Progenitor cell of endocrine pancreas (in vitro differentiated cells): ENCODE data around the gene KDM3B. TPM values are rescaled to one million over a fixed set of nuclear protein-coding genes. Genes with fewer than 3 reads are reported as not detected.

Experiments used
- DNase-seq: peaks from one replicate; pipeline ENCODE4 v3.0.0; 2021; ENCODE audit warnings: low spot score; ENCODE audit not compliant: unreplicated experiment
- H3K27ac Mint-ChIP-seq: 2 replicates; pipeline ENCODE4 v1.8.0; 2021; ENCODE audit warnings: mild to moderate bottlenecking, moderate library complexity, mixed read lengths
- H3K27me3 Mint-ChIP-seq: 2 replicates; pipeline ENCODE4 v1.8.0; 2021; ENCODE audit warnings: mixed read lengths
- H3K36me3 Mint-ChIP-seq: 2 replicates; pipeline ENCODE4 v1.8.0; 2022; ENCODE audit warnings: mixed read lengths; ENCODE audit not compliant: insufficient read depth
- H3K4me1 Mint-ChIP-seq: 2 replicates; pipeline ENCODE4 v1.8.0; 2021; ENCODE audit warnings: low read depth, mixed read lengths
- H3K4me3 Mint-ChIP-seq: 2 replicates; pipeline ENCODE4 v1.8.0; 2021; ENCODE audit warnings: low read depth, mild to moderate bottlenecking, moderate library complexity, mixed read lengths
- H3K9me3 Mint-ChIP-seq: 2 replicates; pipeline ENCODE4 v1.8.0; 2021; ENCODE audit warnings: low read depth, mixed read lengths
- total RNA-seq: library from RNA; stranded (reverse); gene quantifications from 2 replicates; pipeline ENCODE4 v1.2.1, GENCODE V29; 2021
- TF ChIP-seq, protein P1 (sequence below): fragments of 200-600 bp; sonication (generic); IDR thresholded peaks from one replicate; pipeline ENCODE4 v1.5.0; 2021; ENCODE audit warnings: antibody characterized with exemption, mild to moderate bottlenecking; ENCODE audit not compliant: unreplicated experiment

The KDM3B gene
- total RNA-seq, 1 donor from 2014 or later, result 126 TPM

DNA sequence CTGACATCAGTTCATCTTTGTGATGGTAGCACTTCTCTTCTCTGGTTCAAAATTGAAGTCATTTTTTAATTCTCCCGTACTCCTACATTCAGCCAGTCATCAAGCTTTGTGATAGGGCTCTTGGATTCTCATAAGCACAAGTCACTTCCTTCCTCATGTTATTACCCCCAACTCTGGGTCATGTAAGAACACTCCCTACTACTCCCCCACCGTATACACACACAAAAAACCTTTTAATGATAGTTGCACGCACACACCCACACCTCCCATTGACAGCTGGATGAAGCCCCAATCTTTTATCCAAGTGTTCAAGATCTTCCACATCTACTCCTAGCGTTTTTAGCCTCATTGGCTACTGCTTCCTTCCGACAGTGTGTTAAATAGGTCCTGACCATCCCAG lies 16.8 kb downstream of the KDM3B start:
- Mint-ChIP-seq H3K9me3 (no peaks in the 10 kb centered on the region), H3K4me1 (peaks cover 8% of the 10 kb centered on the region), H3K27me3 (no peaks in the 10 kb centered on the region), H3K27ac (peak overlapping the region; percentile 34), H3K36me3 (peaks cover 1% of the 10 kb centered on the region), H3K4me3 (no peak overlapping the region)
- no peak for DNase-seq
- TF ChIP-seq, protein P1, sequence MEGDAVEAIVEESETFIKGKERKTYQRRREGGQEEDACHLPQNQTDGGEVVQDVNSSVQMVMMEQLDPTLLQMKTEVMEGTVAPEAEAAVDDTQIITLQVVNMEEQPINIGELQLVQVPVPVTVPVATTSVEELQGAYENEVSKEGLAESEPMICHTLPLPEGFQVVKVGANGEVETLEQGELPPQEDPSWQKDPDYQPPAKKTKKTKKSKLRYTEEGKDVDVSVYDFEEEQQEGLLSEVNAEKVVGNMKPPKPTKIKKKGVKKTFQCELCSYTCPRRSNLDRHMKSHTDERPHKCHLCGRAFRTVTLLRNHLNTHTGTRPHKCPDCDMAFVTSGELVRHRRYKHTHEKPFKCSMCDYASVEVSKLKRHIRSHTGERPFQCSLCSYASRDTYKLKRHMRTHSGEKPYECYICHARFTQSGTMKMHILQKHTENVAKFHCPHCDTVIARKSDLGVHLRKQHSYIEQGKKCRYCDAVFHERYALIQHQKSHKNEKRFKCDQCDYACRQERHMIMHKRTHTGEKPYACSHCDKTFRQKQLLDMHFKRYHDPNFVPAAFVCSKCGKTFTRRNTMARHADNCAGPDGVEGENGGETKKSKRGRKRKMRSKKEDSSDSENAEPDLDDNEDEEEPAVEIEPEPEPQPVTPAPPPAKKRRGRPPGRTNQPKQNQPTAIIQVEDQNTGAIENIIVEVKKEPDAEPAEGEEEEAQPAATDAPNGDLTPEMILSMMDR, result no peak

DNA sequence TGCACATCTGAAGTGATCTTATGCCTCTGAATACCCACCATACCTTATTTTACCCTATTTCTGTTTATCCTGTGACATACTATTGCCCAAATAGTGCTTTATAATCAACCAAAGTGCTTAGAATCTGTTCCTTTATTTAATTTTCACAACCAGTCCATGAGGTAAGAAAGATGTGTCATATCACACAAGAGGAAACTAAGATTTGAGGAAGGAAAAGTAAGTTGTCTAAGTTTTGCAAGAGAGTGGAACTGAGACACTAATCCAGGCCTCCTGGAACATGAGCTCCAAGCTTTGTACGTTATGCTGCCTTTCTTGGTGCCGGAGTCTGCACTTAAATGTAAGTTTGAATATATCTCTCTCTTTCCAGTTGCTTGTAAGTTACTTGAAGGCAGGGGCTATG lies 17.2 kb downstream of the KDM3B start:
- Mint-ChIP-seq H3K27me3 (no peaks in the 10 kb centered on the region), H3K27ac (peak overlapping the region; percentile 34), H3K4me3 (no peak overlapping the region)

DNA sequence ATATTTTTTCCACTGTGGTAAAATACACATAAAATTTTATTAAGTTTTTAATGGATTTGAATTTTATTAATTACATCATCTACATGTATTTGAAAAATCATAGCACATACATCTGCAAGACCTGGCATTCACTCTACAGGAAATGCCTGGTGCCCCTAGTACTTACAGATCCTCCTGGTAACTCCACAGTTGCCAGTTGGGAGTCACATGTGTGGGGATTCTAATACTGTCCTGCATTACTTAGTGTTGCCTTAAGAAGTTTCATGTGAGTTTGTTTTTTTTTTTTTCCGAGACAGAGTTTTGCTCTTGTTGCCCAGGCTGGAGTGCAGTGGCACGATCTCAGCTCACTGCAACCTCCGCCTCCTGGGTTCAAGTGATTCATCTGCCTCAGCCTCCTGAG lies 18.1 kb downstream of the KDM3B start:
- Mint-ChIP-seq H3K9me3 (no peaks in the 10 kb centered on the region), H3K27ac (no peak overlapping the region), H3K4me3 (no peak overlapping the region), H3K27me3 (no peaks in the 10 kb centered on the region), H3K4me1 (peaks cover 8% of the 10 kb centered on the region), H3K36me3 (peaks cover 5% of the 10 kb centered on the region)
- DNase-seq, result no peak
- TF ChIP-seq, protein P1, result no peak

More for the DNA sequence above, 17.2 kb downstream of the KDM3B start:
- Mint-ChIP-seq H3K9me3 (no peaks in the 10 kb centered on the region), H3K4me1 (peaks cover 8% of the 10 kb centered on the region), H3K36me3 (peaks cover 2% of the 10 kb centered on the region)
- TF ChIP-seq, protein P1, result no peak
- no peak for DNase-seq

DNA sequence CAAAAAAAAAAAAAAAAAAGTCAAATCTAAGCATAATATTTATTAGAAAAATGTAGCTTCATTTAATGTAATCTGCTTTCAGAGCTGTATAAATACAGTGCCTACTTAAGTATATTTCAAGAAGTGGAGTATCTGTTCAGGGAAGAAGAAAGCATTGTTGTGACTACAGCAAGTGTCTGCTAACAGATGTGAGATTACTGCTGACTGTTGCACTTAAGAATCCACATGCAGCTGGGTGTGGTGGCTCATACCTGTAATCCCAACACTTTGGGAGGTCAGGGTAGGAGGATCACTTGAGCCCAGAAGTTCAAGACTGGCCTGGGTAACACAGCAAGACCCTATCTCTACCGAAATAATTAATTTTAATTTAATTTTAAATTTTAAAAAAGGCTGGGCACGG lies 19.0 kb downstream of the KDM3B start:
- TF ChIP-seq, protein P1, result no peak
- Mint-ChIP-seq H3K27me3 (no peaks in the 10 kb centered on the region), H3K4me3 (no peak overlapping the region), H3K27ac (no peak overlapping the region), H3K36me3 (peaks cover 5% of the 10 kb centered on the region), H3K9me3 (no peaks in the 10 kb centered on the region), H3K4me1 (peaks cover 8% of the 10 kb centered on the region)
- no peak for DNase-seq

DNA sequence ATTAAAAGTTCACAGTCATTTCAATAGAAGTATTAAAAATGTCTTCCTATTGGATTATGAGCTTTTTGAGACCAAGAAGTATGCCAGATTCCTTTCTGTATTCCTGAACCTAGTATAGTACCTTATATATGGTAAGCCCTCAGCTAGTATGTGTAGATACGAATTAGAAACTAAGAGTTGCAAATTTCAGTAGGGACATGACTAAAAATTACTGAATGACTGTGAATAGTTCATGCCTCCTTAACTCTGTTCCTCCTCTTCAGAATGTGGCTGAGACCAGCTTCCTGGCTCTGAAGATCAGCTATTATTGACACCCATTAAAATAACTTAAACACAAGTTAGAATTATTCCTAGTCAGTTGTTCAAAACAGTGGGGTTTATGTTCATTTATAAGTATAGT lies 19.7 kb downstream of the KDM3B start:
- Mint-ChIP-seq H3K36me3 (peaks cover 7% of the 10 kb centered on the region), H3K27me3 (no peaks in the 10 kb centered on the region), H3K9me3 (no peaks in the 10 kb centered on the region), H3K4me3 (no peak overlapping the region), H3K27ac (no peak overlapping the region), H3K4me1 (peaks cover 3% of the 10 kb centered on the region)
- no peak for DNase-seq
- TF ChIP-seq, protein P1, result no peak
